HG03159 (cell line): ENCODE measurements around the gene NAALADL2.

Experiments
- ATAC-seq: cut with Tn5 transposase; IDR thresholded peaks from one replicate; pipeline ENCODE4 v1.9.1; 2021; ENCODE audit warnings: mild to moderate bottlenecking, moderate library complexity; ENCODE audit not compliant: unreplicated experiment

The NAALADL2 gene

DNA sequence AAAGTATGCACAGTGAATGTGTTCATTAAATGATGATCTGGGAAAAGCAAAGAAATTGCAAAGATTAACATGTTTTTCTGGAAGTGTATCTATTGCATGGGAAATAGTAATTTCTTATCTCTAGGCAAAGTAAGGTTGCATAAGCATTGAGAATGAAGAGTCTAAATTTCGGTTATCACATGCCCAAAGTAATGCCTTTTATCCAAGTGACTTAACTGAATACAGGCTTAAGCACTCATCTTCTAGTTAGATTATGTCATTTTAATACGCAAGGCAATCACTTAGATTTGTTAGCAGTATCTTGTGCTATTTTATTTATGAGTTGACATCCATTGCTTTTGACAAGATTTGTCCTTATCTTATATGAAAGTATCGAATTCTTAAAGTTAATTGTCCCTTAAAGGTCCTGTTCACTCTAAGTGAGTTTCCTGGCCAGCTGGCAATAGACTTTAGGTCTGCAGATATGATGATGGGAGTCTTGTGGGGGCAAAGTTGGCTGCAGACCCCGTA, 100.5 kb downstream of the NAALADL2 start:
- no peak for ATAC-seq

DNA sequence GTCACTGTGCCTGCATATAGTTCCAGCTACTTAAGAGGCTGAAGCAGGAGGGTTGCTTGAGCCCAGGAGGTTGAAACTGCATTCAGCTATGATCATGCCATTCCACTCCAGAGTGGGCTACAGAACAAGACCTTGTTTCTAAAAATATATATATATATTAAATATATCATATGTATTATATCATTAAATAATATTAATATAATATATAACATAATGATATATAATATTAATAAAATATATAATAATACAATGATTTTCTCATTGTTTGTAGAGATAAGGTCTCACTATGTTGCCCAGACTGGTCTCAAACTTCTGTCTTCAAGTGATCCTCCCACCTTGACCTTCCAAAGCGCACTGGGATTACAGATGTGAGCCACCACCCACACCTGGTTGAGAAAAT, 101.8 kb downstream of the NAALADL2 start:
- no peak for ATAC-seq

- no peak for ATAC-seq
Observed at GRCh38 chr3:174973465-174973864, 114.3 kb downstream of the NAALADL2 start.

DNA sequence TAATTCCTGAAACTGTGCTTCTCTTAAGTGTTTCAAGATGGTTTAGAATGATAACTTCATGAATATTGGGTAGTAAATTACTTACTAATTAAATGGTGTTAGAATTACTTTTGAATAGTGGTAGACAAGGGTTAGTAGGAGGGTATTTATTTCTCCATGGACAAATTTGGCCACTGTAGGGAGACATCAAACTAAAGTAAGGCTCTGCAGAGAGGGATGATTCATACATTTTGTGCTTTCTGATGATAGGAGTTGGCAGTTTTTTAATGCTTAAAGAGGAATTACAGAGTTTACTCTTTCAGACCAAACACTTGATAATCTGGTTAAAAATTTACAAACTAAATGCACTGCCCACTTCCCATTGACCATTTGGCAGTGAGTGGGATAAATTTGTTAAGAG, 127.6 kb downstream of the NAALADL2 start:
- ATAC-seq, result no peak

GRCh38 chr3:175001091-175001490, 142.0 kb downstream of the NAALADL2 start:
- no peak for ATAC-seq

- no peak for ATAC-seq
Observed at GRCh38 chr3:175002732-175003143, 143.6 kb downstream of the NAALADL2 start.

DNA sequence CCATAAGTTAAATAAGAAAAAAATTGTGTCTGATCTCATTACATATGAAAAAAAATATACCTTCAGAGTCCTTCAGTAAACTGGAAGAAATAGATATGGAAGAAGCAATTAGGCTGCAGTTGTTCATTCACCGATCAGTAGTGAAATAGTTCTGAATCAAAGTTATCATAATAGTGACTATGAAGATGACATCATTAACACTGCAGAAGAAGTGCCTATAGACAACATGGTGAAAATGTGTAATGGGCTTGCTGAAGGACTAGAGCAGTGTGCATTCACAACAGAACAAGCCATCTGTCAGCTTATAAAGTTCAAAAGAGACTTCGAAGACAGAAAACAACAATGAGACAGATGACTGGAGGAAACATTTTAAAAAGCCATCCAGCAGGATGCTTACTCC, 144.5 kb downstream of the NAALADL2 start:
- ATAC-seq, result no peak

DNA sequence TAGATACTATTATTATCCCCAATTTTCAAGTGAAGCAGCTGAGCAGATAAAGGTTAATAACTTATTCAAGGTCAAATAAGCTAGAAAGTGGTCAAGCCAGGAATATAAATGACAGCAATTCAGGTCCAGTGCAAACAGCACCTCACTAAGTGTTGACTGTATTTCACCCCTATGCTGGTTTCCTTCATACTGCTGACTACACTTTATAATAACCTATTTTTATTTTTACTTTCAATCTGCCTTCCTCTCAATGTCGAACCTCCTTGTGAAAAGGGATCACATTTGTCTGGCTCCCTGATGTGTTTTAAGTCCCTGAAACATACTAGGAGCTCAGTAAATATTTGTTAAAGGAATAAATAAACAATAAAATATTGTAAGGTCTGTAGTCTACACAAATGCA, 146.1 kb downstream of the NAALADL2 start:
- ATAC-seq, result no peak

DNA sequence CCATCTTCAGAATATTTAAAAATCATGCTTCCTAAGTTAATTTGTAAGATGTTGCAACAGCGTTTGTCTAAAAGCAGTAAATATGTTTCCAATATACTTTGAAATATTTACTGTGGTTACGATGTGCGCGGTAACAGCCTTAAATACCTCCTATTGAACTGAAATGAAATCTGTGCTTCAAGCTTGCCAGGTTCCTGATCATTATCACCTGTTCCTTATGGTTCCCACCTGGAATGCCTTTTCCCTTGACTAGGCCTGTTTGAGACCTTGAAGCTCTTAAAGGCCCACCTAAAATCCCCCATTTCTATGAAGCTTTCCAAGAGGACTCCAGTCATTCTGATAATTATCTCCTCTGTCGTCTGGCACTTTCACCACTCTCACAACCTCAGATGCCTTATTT, 146.7 kb downstream of the NAALADL2 start:
- ATAC-seq, result no peak

- no peak for ATAC-seq
Observed at GRCh38 chr3:175007306-175007705, 148.2 kb downstream of the NAALADL2 start.

DNA sequence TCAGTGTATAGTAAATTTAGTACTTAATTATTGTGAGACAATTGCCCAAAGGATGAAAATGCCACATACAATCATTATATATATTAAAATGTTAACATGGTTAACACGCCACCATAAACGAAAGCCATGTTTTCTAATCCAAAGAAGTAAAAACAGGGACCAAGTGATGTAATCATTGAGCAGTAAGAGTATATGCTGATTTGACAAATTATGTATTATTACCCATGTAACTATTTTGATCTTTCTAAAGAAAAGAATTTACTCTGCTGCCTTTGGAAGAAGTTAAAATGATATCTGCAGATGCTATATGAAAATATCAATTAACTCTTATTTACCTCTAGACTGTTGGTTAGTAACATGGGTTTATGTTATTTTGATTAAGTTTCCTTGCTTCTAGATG, 150.2 kb downstream of the NAALADL2 start:
- no peak for ATAC-seq

DNA sequence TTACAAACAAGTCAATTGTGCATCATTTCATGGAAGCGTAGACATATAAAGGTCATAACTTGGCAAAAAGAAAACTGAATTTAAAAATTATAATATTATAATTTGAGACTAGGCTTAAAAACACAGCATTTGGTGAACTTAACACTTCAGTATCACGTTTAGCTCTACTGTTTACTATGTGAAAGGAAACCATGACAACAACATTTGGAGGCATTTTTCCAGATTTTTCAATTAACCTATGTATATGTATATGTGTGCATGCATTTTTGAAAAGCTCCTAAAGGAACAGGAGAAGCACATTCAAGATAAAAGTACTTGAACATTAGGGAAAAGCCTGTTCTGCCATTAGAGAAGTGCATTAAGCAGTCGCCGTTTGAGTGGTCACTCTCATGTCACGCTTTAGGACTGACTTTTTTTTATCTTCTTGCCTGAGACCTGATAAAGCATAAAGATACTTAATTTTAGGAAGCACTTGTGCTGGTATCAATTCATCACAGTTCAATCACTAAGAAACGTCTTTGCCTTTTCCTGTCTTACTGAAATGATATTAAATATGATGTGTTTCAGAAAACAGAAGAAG, 156.0 kb downstream of the NAALADL2 start:
- ATAC-seq, result no peak

- no peak for ATAC-seq
Observed at GRCh38 chr3:175018946-175019727, 160.0 kb downstream of the NAALADL2 start.

DNA sequence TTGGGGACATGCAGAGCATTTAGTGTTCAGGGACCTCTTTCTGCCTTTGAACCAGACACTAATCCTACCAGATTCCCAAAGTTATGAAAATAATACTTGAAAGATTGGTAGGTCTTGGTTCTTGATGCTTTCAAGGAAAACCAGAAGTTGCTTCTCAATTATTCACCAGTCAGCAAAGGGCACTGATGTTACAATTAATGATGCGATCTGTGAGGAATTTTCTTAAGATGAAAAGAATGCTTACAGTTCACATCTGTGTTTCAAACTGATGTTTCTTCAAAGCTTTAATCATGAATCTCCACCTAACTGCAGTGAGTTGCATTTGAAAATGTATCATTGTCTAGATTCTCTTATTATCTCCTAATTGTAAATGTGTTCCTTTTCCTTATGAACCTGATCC, 161.0 kb downstream of the NAALADL2 start:
- no peak for ATAC-seq

- ATAC-seq, result no peak
Observed at GRCh38 chr3:175029828-175030227, 170.7 kb downstream of the NAALADL2 start.

DNA sequence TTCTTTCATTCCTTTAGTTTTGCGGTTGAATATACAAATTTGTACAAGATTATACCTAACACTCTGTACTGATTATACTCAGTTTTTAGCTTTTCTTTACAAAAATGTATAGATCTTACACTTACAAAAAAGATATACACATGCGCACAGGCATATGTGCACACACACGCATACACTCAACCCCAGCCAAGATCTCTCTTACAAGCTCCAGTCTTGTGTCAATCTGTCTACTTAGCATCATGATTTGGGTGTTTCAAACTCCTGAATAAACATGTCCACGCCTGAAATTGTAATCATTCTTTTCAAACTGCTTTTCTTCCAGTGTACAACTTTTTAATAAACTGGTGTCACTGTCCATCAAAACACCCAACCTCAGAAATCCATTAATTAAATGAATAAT, 180.7 kb downstream of the NAALADL2 start:
- ATAC-seq, result no peak

DNA sequence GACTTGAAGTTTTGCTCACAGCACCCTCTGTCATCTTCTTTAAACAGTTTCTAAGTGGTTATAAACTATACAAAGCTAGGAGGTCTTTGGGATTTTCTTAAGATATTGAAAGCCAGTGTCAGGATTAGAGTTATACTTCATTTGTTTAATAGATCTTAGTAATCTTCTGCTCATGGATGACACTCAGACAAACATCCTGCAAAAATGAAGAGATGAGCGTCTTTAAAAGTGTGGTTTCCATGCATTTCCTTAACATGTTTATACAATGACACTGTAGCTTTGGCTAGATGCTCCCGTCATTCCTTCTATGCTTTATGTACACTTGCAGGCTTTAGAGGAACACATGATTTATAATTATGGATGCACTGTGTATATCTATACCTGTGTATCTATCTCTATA, 182.2 kb downstream of the NAALADL2 start:
- ATAC-seq, result no peak

DNA sequence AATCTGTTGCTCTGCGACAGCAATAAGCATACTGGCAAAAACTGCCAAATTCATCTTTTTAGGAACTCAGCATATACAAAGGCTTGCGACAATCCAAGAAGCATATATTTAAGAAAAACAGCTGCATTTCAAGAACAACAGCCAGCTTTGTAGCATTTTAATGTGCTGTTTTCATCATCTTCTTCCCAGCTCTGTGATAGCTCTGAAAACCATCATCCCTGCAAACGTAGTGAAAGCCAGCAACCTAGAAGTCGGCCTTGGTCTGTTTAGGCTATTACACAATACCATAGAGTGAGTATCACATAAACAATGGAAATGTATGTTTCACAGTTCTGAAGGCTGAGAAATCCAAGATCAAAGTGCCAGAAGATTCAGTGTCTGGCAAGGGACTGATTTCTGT, 187.5 kb downstream of the NAALADL2 start:
- no peak for ATAC-seq

DNA sequence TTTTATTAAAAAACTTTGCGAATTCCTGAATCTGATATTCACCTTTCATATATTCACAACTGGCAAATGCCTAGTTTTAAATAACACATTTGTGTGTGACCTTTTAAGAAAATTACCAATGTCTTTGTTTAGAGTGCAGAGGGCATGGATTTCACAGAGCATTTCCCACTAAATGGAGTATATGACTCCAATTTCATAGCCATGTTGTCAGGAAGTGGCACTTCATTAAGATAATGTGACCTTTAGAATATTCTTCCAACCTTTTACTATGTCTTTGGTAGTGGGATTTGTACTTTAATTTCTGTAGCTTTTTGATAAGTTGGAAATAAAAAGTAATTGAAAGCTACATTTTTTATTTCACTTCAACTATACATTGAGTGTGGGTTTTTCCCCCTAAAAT, 188.7 kb downstream of the NAALADL2 start:
- ATAC-seq, result no peak

DNA sequence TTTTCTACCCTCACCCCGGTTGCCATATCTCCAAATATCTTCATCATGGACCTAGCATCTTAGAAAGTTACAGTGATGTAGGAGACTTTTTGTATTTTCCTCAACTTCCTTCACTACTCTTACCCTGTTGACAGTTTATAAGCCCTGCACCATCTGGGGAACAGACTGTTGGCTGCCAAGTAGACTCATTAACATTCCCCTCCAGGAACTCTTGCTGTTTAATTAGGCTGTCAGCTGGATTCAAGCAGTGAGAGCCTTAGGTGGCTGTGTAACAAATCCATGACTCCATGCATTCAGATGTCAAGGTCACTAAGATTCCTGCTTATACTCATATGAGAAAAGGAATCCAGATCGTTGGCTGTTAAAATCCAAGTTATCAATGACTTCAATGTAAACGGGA, 198.3 kb downstream of the NAALADL2 start:
- no peak for ATAC-seq

DNA sequence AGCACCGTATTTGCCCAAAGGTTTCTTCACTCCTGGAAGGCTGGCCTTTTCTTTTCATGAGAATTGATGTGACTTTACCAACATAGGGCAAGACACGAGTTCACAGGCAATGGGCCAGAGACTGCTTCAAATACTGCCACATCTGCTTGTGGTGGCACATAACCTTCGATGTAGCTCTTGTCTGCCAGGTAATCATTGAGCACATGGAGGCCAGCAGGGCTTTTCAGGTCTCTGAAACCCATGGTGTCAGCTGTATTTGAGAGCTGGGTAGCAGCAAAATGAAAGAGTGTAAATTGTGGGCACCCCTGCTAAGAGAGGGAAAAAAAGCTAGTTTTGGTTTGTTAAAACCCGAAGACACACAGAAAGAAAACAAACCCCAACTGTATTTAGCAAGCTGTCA, 200.7 kb downstream of the NAALADL2 start:
- no peak for ATAC-seq

DNA sequence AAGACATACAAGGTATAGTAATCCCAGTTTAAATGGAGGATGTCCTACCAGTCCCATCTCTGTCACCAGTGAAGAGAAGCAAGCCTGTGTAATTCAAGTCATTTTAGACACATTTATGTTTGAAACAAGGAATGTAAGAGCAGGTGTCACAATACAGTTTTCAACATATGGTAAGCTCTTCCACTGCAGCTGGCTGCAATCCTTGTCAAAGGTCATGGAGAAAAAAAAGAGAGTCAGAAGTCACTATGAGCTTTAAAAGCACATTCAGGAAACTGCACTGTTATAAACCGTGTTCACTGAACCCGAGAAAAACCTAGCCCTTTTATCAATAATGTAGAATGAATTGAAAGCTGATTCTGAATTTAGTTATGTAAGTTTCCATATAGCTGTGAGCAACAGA, 206.4 kb downstream of the NAALADL2 start:
- no peak for ATAC-seq
